Osteoblast (primary cell): ENCODE results near the gene SELPLG. TPM values are rescaled to one million over a fixed set of nuclear protein-coding genes. Genes with fewer than 3 reads are reported as not detected.
A peak's percentile ranks its signal among the peaks of the same experiment; 100 is the strongest.

Source experiments
- DNase-seq: peaks from one replicate; pipeline ENCODE4 v3.0.0; 2011; ENCODE audit warnings: low spot score, mixed read lengths; ENCODE audit not compliant: insufficient read length; ENCODE audit errors: missing footprints
- H2AFZ ChIP-seq: 2 replicates; pipeline ENCODE4 v1.6.0; 2011; ENCODE audit warnings: mild to moderate bottlenecking, low read length
- H3K27ac ChIP-seq: 2 replicates; pipeline ENCODE4 v1.5.1; 2011; ENCODE audit warnings: mild to moderate bottlenecking, low read depth, low read length, moderate library complexity
- H3K27me3 ChIP-seq: 2 replicates; pipeline ENCODE4 v1.6.0; 2012; ENCODE audit warnings: mild to moderate bottlenecking, control low read depth, inconsistent platforms, low read length, moderate library complexity; ENCODE audit not compliant: insufficient read depth
- H3K36me3 ChIP-seq: 2 replicates; pipeline ENCODE4 v1.5.1; 2011; ENCODE audit warnings: mild to moderate bottlenecking, low read length, control low read depth, moderate library complexity; ENCODE audit not compliant: insufficient read depth
- H3K4me1 ChIP-seq: 2 replicates; pipeline ENCODE4 v1.5.1; 2011; ENCODE audit warnings: mild to moderate bottlenecking, low read length, control low read depth, moderate library complexity; ENCODE audit not compliant: insufficient read depth
- H3K4me2 ChIP-seq: 2 replicates; pipeline ENCODE4 v1.6.0; 2011; ENCODE audit warnings: mild to moderate bottlenecking, low read length; ENCODE audit not compliant: insufficient read depth
- H3K4me3 ChIP-seq: fragments of 200-600 bp; sonication (generic); 3 replicates; pipeline ENCODE4 v1.5.1; 2012; ENCODE audit warnings: mild to moderate bottlenecking, low read length, inconsistent platforms; ENCODE audit not compliant: insufficient read depth
- H3K79me2 ChIP-seq: 2 replicates; pipeline ENCODE4 v1.6.0; 2012; ENCODE audit warnings: mild to moderate bottlenecking, low read length, control low read depth, inconsistent platforms; ENCODE audit not compliant: insufficient read depth
- H3K9me3 ChIP-seq: 2 replicates; pipeline ENCODE4 v1.5.1; 2011; ENCODE audit warnings: low read depth, low read length, control low read depth
- H4K20me1 ChIP-seq: 2 replicates; pipeline ENCODE4 v1.6.0; 2012; ENCODE audit warnings: mild to moderate bottlenecking, low read length, control low read depth; ENCODE audit not compliant: insufficient read depth
- CTCF ChIP-seq: IDR thresholded peaks from 2 replicates; pipeline ENCODE4 v1.5.1; 2011; ENCODE audit warnings: mild to moderate bottlenecking, low read depth, low read length, moderate library complexity; ENCODE audit errors: extremely low read depth
- total RNA-seq: library from RNA; depleted of rRNA; stranded (reverse); fragments of >200 nt; gene quantifications from 2 replicates; pipeline ENCODE4 v1.2.3, GENCODE V29; 2012

Gene SELPLG
- total RNA-seq, 1 donor, result 1.1 TPM

DNA sequence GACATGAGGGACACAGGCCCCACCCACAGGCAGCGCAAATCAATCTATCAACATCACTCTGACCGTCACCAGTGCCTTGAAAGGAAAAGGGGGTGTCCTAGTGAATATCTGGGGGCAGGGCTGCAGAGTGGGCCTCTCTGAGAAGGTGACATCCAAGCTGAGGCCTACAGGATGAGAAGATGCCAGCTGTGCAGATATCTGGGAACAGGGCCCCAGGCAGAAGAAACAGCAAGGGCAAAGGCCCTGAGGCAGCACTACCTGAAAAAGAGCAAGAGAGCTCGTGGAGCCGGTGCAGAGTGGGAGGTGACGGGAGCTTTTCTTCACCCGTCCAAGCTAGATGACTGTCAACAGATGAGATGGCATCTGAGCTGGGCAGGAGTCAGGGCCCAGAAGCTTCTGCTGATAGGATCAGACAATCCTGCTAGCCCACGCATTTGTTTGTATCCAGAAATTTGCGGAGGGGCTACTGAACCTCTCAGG, 23.3 kb downstream of the SELPLG start:
- no peaks in the 10 kb centered on the region for H4K20me1 ChIP-seq
- peak overlapping the region; percentile 47 for H3K27ac ChIP-seq
- no peak overlapping the region for H3K4me2 ChIP-seq
- H3K9me3 ChIP-seq, result no peaks in the 10 kb centered on the region
- no peaks in the 10 kb centered on the region for H3K36me3 ChIP-seq
- no peak overlapping the region for H3K4me3 ChIP-seq
- no peak for TF ChIP-seq CTCF
- no peaks in the 10 kb centered on the region for H3K79me2 ChIP-seq
- H3K4me1 ChIP-seq, result peaks cover 25% of the 10 kb centered on the region
- H2AFZ ChIP-seq, result no peak overlapping the region
- peak; percentile 13 for DNase-seq
- no peaks in the 10 kb centered on the region for H3K27me3 ChIP-seq

- DNase-seq, result peak; percentile 83
- peak overlapping the region; percentile 47 for H3K27ac ChIP-seq
- H3K36me3 ChIP-seq, result no peaks in the 10 kb centered on the region
- no peak for TF ChIP-seq CTCF
- H3K4me2 ChIP-seq, result peak overlapping the region; percentile 46
- no peaks in the 10 kb centered on the region for H3K79me2 ChIP-seq
- H3K4me1 ChIP-seq, result peaks cover 25% of the 10 kb centered on the region
- H3K27me3 ChIP-seq, result no peaks in the 10 kb centered on the region
- H3K4me3 ChIP-seq, result no peak overlapping the region
- no peaks in the 10 kb centered on the region for H4K20me1 ChIP-seq
- no peak overlapping the region for H2AFZ ChIP-seq
- H3K9me3 ChIP-seq, result no peaks in the 10 kb centered on the region
Observed at GRCh38 chr12:108609537-108610335, 24.0 kb downstream of the SELPLG start.

GRCh38 chr12:108608616-108609015, 25.1 kb downstream of the SELPLG start:
- DNase-seq, result no peak
- Histone ChIP-seq H4K20me1 (no peaks in the 10 kb centered on the region), H3K4me1 (peaks cover 25% of the 10 kb centered on the region), H3K36me3 (no peaks in the 10 kb centered on the region), H3K27ac (no peak overlapping the region), H3K4me2 (no peak overlapping the region), H3K79me2 (no peaks in the 10 kb centered on the region), H2AFZ (no peak overlapping the region), H3K4me3 (no peak overlapping the region), H3K9me3 (no peaks in the 10 kb centered on the region), H3K27me3 (no peaks in the 10 kb centered on the region)
- TF ChIP-seq CTCF, result no peak

DNA sequence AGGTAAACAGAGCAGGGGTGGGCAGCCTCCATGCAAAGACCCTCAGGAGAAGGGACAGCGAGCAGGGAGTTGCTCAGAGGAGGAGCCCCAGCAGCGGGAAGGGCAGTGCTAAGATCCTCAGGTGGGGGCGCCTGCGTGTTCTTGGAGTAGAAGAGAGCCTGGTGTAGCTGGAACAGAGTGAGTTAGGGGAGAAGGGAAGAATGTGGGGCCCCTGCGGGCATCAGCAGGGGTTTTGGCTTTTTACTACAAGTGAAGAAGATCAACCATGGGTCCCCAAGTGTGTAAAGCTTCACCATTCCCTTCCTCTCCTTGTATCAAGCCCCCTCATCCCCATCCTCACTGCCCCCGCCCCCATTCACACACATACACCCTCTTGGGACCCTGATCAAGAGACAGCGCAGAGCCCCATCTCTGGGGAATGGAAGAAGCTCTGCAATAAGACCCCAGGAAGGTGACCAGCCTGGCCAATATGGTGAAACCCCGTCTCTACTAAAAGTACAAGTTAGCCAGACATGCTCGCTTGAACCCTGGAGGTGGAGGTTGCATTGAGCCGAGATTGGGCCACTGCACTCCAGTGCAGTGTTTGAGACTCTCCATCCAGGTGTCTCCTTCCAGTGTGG, 25.6 kb downstream of the SELPLG start:
- no peak for TF ChIP-seq CTCF
- peaks cover 25% of the 10 kb centered on the region for H3K4me1 ChIP-seq
- H3K27me3 ChIP-seq, result no peaks in the 10 kb centered on the region
- DNase-seq, result peak; percentile 38
- H2AFZ ChIP-seq, result no peak overlapping the region
- no peaks in the 10 kb centered on the region for H3K79me2 ChIP-seq
- no peak overlapping the region for H3K4me2 ChIP-seq
- no peaks in the 10 kb centered on the region for H3K9me3 ChIP-seq
- H4K20me1 ChIP-seq, result no peaks in the 10 kb centered on the region
- H3K27ac ChIP-seq, result no peak overlapping the region
- H3K4me3 ChIP-seq, result no peak overlapping the region
- H3K36me3 ChIP-seq, result no peaks in the 10 kb centered on the region
